Erythroblast (primary cell): Measurements from ENCODE around the gene SLC25A22.
A peak's percentile ranks its signal among the peaks of the same experiment; 100 is the strongest.

Source experiments
- DNase-seq, 2 experiments: peaks; one replicate each; lab custom pipeline; 2025; lab: John Stamatoyannopoulos, UW
- GATA1 ChIP-seq: IDR thresholded peaks from 2 replicates; pipeline ENCODE4 v1.6.1; 2011; ENCODE audit warnings: low read depth, mild to moderate bottlenecking, control low read depth, low read length, moderate library complexity
- POLR2A ChIP-seq: IDR thresholded peaks from 2 replicates; pipeline ENCODE4 v1.6.1; 2011; ENCODE audit warnings: mild to moderate bottlenecking, low read length

Gene SLC25A22

DNA sequence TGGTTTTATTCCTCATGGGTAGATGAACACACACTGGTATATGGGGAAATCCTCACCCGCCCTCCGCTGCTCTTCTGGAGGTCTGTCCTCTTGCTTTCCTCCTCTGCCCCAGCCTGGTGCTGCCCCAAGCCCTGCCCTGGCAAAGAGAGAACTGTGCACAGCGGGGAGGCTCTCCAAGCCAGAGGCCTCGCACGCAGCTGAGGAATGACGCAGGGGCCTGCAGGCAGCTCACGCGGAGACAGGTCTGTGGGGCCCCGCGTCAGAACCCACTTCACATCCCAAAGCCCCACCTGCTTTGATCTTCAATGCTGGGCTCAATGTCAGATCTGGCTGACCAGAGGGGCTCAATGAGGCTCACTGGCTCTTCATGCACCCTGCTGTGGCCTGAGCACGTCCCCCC is 30.8 kb downstream of the SLC25A22 start:
- no peak for DNase-seq
- TF ChIP-seq GATA1 (no peak), POLR2A (no peak)

DNA sequence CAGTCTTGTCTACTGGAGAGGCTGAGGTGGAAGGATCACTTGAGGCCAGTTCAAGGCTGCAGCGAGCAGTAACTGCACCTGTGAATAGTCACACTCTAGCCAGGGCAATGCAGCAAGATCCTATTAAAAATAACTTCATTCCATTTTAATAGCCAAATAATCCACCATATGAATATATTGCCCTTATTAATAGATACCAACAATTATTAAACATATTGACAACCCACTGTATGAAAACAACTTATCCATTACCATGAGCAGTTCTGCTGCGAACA is 31.2 kb downstream of the SLC25A22 start:
- DNase-seq = no peak
- no peak for TF ChIP-seq POLR2A
- TF ChIP-seq GATA1 = no peak

DNA sequence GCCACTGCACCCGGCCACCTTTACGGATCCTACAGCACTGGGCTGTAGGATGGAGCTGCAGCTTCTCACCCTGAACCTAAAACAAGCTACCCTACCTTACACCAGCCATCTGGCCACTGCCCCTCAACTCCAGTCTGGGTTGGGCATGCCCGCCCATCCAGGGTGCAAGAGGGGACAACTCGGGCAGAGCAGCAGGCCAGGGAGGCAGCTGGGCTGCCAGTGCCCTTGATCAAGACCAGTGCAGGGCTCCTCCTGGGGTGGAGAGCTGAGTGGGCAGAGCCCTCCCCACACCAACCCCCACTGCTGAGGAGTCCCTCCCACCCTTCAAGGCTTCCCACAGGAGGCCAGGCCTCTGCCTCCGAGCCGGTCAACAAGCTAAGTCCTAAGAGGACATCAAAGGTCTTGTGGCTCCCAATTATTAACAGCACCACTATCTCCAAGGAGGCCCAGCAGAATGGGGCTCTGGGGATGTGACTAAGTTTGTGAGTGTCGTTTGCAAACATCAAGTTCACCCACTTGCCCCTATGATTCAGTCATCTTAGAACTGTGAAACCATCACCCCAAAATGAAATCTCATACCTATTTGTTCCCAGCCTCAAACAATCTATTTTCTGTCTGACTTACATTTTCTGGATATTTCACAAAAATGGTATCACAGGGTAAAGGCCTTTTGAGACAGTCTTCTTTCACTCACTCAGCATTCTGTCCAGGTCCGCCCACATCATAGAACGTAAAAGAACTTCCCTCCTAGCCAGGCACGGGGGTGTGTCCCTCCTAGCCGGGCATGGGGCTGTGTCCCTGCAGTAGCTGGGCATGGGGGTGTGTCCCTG is 31.8 kb downstream of the SLC25A22 start:
- DNase-seq = no peak
- no peak for TF ChIP-seq POLR2A
- no peak for TF ChIP-seq GATA1

DNA sequence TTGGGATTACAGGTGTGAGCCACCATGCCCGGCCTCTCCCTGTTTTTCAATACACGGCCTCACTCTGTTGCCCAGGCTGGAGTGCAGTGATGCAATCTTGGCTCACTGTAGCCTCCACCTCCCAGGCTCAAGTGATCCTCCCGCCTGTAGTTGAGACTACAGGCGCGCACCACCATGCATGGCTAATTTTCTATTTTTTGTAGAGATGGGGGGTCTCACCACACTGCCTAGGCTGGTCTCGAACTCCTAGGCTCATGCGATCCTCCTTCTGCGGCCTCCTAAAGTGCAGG is 32.3 kb downstream of the SLC25A22 start:
- no peak for TF ChIP-seq GATA1
- TF ChIP-seq POLR2A = no peak
- no peak for DNase-seq

DNA sequence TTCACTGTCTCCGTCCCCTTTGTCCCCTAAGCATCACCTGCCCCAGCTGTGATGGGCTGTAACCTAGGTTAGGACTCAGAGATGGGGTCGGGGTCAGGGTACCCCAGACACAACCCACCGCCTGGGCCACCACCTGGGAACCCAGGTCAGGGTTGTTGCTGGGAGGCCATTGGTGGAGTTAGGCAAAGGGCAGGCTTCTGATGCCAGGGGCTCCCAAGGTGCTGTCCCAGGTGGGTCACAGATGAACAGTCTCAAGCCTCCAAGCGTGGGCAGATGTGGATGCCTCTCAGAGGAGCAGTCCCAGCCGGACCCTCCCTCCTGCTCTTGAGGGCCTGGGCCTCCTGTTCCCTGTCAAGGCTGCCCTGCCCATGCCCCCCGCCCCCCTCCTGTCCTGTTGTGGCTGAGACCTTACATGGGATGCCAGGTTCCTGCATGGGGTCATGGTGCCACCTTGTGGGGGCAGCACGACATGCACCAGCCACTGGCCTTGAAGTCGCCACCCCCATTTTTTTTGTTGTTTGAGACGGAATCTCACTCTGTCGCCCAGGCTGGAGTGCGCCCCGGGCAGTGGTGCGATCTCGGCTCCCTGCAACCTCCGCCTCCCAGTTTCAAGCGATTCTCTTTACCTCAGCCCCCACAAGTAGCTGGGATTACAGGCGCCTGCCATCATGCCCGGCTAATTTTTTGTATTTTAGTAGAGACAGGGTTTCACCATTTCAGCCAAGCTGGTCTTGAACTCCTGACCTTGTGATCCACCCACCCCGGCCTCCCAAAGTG is 32.9 kb downstream of the SLC25A22 start:
- TF ChIP-seq GATA1 = no peak
- TF ChIP-seq POLR2A = peak; percentile 35
- DNase-seq = peak; percentile 73 to 80

DNA sequence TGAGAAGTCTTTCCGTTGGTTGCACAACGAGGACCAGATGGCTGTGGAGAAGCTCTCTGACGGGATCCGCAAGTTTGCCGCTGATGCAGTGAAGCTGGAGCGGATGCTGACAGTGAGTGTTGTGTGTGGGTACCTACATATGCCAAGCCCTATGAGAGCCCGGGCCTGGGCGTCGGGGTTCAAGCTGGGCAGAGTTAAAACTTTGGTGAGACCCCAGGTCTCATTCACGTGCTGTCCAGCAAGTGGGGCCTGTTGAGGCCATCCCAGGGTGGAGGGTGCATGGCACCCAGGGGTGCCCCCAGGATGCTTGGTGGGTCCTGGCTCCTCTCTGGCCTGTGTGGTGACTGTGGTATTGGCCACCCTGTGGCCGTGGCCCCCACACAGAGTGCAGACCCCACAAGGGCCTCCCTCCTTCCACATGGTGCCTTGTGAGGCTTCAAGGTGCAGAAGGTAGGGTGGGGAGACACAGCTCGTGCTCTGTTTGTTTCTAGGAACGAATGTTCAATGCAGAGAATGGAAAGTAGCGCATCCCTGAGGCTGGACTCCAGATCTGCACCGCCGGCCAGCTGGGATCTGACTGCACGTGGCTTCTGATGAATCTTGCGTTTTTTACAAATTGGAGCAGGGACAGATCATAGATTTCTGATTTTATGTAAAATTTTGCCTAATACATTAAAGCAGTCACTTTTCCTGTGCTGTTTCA is 33.6 kb downstream of the SLC25A22 start:
- TF ChIP-seq GATA1 (no peak), POLR2A (no peak)
- DNase-seq = no peak

DNA sequence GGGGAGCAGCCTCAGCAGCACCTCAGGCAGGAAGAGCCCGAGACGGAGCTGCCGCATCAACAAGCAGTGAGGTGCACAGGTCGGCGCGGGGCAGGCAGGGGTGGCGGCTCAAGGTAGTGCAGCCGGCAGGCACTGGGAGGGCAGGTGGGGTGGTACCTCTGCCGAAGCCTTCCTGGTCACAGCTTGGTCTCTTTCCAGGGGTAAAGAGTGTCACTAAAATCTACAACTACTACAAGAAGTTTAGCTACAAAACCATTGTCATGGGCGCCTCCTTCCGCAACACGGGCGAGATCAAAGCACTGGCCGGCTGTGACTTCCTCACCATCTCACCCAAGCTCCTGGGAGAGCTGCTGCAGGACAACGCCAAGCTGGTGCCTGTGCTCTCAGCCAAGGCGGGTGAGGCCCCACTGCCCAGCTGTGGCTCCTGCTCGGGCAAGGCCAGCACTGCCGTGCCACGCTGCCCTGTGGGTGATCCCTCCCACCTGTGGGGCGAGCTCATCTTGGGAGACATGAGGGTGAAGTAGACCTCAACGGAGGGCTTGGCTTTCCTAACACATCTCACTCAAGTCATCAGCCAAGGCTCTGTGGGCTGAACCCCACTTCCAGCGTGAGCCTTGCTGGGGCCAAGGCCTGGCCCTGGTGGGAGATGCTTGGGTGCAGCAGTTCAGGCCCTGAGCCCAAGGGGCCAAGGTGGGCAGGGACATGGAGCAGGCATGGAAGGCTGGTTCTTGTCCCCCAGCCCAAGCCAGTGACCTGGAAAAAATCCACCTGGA is 34.3 kb downstream of the SLC25A22 start:
- TF ChIP-seq POLR2A = peak; percentile 35
- TF ChIP-seq GATA1 = no peak
- DNase-seq = no peak

DNA sequence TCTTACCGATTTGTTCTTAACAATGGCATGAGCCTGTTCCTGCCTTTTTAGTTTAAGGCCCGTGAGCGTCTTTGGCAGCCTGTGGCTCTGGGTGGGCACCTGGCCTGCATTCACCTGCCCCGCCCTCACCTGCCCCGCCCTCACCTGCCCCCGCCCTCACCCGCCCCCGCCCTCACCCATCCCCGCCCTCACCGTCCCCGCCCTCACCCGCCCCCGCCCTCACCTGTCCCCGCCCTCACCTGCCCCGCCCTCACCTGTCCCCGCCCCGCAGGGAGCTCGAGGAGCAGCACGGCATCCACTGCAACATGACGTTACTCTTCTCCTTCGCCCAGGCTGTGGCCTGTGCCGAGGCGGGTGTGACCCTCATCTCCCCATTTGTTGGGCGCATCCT is 35.0 kb downstream of the SLC25A22 start:
- no peak for DNase-seq
- TF ChIP-seq POLR2A = no peak
- TF ChIP-seq GATA1 = no peak

DNA sequence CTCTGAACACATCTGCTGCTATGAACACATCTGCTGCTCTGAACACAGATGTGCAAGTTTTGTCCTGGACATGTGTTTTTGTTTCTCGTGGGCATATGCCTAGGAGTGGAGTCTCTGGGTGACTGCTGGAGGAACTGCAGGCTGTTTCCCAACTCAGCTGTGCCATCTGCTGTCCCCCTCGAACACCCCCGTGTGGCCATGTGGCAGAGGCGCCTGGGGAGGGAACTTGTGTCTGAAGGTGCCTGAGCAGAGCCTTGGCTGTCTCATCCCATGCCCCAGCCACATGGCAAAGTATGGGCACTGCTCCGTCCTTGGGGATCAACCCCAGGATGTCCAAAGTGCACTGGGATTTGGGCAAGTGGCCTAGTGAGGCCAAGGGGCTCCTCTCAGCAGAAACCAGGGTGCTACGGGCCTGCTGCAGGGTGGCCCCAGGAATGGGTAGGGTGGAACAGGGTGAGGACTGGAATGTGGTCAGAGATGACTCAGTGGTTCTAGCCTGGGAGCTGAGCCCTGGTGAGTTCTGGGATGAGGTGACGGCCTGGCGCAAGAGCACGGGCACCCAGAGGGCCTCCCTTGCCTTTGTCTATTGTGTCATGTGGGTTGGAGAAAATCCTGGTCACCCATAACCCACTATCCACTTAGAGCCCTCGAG is 35.5 kb downstream of the SLC25A22 start:
- peak; percentile 52 to 58 for DNase-seq
- TF ChIP-seq GATA1 (no peak), POLR2A (no peak)

DNA sequence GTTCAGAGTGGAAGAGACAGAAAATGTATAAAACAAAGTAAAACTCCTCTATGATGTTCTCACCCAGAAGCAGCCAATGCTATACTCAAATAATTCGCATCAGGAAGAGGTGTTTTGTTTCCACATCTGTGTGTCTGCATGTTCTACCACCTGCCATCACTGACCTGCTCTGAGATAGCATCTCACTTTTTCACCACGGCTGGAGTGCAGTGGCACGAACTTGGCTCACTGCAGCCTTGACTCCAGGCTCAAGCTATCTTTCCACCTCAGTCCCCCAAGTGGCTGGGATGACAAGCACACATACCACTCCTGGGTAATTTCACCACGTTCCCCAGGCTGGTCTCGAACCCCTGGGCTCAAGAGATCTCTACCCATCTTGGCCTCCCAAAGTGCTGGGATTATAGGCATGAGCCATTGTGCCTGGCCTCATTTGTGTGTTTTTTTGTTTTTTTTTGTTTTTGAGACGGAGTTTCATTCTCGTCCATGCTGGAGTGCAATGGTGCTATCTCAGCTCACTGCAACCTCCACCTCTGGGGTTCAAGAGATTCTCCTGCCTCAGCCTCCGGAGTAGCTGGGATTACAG is 36.5 kb downstream of the SLC25A22 start:
- DNase-seq = no peak
- TF ChIP-seq GATA1 = no peak
- no peak for TF ChIP-seq POLR2A

DNA sequence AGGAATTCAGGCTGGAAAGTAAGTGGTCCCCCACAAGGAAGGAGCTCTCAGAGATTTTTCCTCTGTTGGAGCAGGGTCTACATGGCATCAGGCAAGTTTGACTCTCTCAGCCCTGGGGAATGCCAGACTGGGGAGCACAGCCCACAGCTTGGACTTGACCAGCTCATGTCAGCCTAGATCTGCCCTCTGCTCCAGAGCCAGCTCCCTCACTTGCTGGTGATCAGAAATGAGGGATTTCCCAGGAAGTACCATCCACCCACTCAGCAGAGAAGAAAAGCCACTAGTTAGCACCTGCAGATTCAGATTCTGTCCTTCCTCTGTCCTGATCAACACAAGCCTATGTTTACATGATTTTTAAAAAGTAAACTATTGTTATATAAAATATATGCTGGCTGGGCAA is 37.8 kb downstream of the SLC25A22 start:
- TF ChIP-seq GATA1 = no peak
- no peak for TF ChIP-seq POLR2A
- DNase-seq = no peak

DNA sequence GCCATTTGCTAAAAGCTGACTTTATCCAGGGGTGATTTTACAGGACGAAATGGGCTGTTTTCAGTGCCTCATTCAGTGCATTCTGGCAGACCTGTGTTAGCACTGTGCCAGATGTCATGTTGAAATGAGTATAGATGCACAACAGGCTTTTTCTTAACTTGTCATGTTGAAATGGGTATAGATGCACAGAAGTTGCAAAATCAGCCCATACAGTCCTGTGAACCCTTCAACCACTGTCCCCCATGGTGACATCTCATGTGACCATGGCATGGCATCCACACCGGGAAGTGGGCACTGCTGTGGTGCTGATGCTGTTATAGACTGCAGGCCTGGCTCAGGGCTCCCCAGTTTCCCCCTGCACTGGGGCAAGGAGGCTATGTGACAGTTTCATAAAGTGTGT is 48.4 kb downstream of the SLC25A22 start:
- DNase-seq = no peak
- TF ChIP-seq POLR2A = no peak
- TF ChIP-seq GATA1 = no peak

DNA sequence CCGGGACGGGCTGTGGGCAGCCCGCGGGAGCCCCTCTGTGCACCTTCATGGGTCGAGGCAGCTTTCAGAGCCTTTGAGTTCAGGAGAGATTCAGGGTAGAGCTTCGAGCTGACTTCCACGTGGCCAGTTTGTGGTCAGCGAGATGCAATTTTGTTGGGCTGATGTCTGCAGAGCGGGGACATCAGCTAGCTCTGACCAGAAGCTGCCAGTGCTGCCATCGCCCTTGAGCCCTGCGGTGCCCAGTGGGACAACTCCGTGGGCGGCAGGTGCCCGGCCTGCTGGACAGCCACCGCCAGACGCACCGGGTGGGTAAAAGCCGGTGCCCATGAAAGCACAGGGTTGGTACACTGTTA is 50.1 kb downstream of the SLC25A22 start:
- DNase-seq = peak; percentile 66 to 81
- no peak for TF ChIP-seq GATA1
- no peak for TF ChIP-seq POLR2A
